HS-5 (cell line): ENCODE data around the gene ARPC5L.

Experiments used
- DNase-seq: peaks from one replicate; pipeline ENCODE4 v3.0.0-alpha.2; 2012; ENCODE audit warnings: low read depth

Gene ARPC5L

GRCh38 chr9:124868511-124869465 is 6.9 kb downstream of the ARPC5L start:
- DNase-seq, result no peak

GRCh38 chr9:124869466-124869985 is 7.6 kb downstream of the ARPC5L start:
- no peak for DNase-seq

GRCh38 chr9:124869986-124870560 is 8.1 kb downstream of the ARPC5L start:
- no peak for DNase-seq

- DNase-seq, result no peak
Measured at GRCh38 chr9:124870723-124871122, 8.8 kb downstream of the ARPC5L start.

GRCh38 chr9:124871156-124871561 is 9.2 kb downstream of the ARPC5L start:
- DNase-seq, result no peak

- no peak for DNase-seq
Measured at GRCh38 chr9:124873664-124874063, 11.7 kb downstream of the ARPC5L start.

- no peak for DNase-seq
Measured at GRCh38 chr9:124875501-124875900, 13.6 kb downstream of the ARPC5L start.

- DNase-seq, result no peak
Measured at GRCh38 chr9:124877021-124877782, 15.3 kb downstream of the ARPC5L start.

GRCh38 chr9:124878021-124878420 is 16.1 kb downstream of the ARPC5L start:
- DNase-seq, result no peak

GRCh38 chr9:124878518-124878917 is 16.6 kb downstream of the ARPC5L start:
- DNase-seq, result no peak

- no peak for DNase-seq
Measured at GRCh38 chr9:124879226-124879625, 17.3 kb downstream of the ARPC5L start.

GRCh38 chr9:124880501-124880900 is 18.6 kb downstream of the ARPC5L start:
- DNase-seq, result no peak

GRCh38 chr9:124881138-124881743 is 19.3 kb downstream of the ARPC5L start:
- DNase-seq, result no peak

GRCh38 chr9:124882231-124882630 is 20.3 kb downstream of the ARPC5L start:
- no peak for DNase-seq

GRCh38 chr9:124884376-124884775 is 22.4 kb downstream of the ARPC5L start:
- DNase-seq, result no peak

GRCh38 chr9:124885551-124885950 is 23.6 kb downstream of the ARPC5L start:
- DNase-seq, result no peak

GRCh38 chr9:124886461-124886860 is 24.5 kb downstream of the ARPC5L start:
- no peak for DNase-seq

GRCh38 chr9:124886866-124887492 is 25.0 kb downstream of the ARPC5L start:
- DNase-seq, result no peak

GRCh38 chr9:124887832-124888231 is 25.9 kb downstream of the ARPC5L start:
- no peak for DNase-seq

- no peak for DNase-seq
Measured at GRCh38 chr9:124889006-124889405, 27.1 kb downstream of the ARPC5L start.

GRCh38 chr9:124890179-124890578 is 28.2 kb downstream of the ARPC5L start:
- DNase-seq, result no peak
